B cell (primary cell): ENCODE data around the gene KLF1. TPM values are rescaled to one million over a fixed set of nuclear protein-coding genes. Genes with fewer than 3 reads are reported as not detected.

Experiments used
- ATAC-seq: fragments of 200-7000 bp; cut with Tn5 transposase; one replicate; pipeline ENCODE4 v1.10.0; 2021; ENCODE audit warnings: low read depth, mild to moderate bottlenecking, moderate number of reproducible peaks, moderate library complexity
- CTCF ChIA-PET: fragments of 350-600 bp; sonication (Branson Sonifier 250); formaldehyde crosslinking; loops from one replicate; lab custom pipeline; 2021; ENCODE audit warnings: antibody characterized with exemption, inconsistent platforms; lab: Charles Lee
- POLR2A ChIA-PET: fragments of 350-600 bp; sonication (Branson Sonifier 250); formaldehyde crosslinking; loops from one replicate; lab custom pipeline; 2021; ENCODE audit warnings: antibody characterized with exemption; lab: Charles Lee
- DNase-seq: peaks from one replicate; pipeline ENCODE4 v3.0.0; 2013
- H2AFZ ChIP-seq: 2 replicates; pipeline ENCODE4 v1.6.1; 2012; ENCODE audit warnings: mild to moderate bottlenecking, low read depth, low read length; ENCODE audit not compliant: insufficient read depth, poor library complexity, severe bottlenecking
- H3K27ac ChIP-seq, 2 donors: 1 replicate in 1 of 2; 2 replicates in 1 of 2; pipeline ENCODE4 v1.5.1; 2012 to 2013; ENCODE audit warnings: low read length in 2 of 2, mild to moderate bottlenecking in 2 of 2, moderate library complexity in 1 of 2
- H3K27me3 ChIP-seq, 4 experiments: fragments of 200-600 bp in 1 of 4; sonication (generic) in 1 of 4; replicated peaks in 1 of 4; 1 replicate in 2 of 4; 2 replicates in 2 of 4; pipeline versions ENCODE4 v1.6.1 to v1.7.0; 2013 to 2016; ENCODE audit warnings: low read length in 3 of 4, mild to moderate bottlenecking in 2 of 4, mixed read lengths in 1 of 4, moderate library complexity in 1 of 4; ENCODE audit not compliant: insufficient read depth in 4 of 4, control insufficient read depth in 3 of 4; ENCODE audit errors: control extremely low read depth in 1 of 4
- H3K36me3 ChIP-seq, 2 experiments: replicated peaks in 1 of 2; 1 replicate in 1 of 2; 2 replicates in 1 of 2; pipeline versions ENCODE4 v1.6.1 to v1.7.1; 2013; ENCODE audit warnings: low read length in 1 of 2; ENCODE audit not compliant: insufficient read depth in 2 of 2, control insufficient read depth in 1 of 2; ENCODE audit errors: control extremely low read depth in 1 of 2, extremely low read depth in 1 of 2
- H3K4me1 ChIP-seq, 2 donors: fragments of 200-600 bp in 1 of 2; sonication (generic) in 1 of 2; 1 replicate in 1 of 2; 2 replicates in 1 of 2; pipeline versions ENCODE4 v1.5.1 to v1.6.1; 2013 to 2017; ENCODE audit warnings: low read length in 2 of 2; ENCODE audit not compliant: control insufficient read depth in 2 of 2, insufficient read depth in 2 of 2
- H3K4me2 ChIP-seq: replicated peaks from 2 replicates; pipeline ENCODE3; 2012; ENCODE audit warnings: mild to moderate bottlenecking, low read depth, low read length; ENCODE audit not compliant: poor library complexity, severe bottlenecking
- H3K4me3 ChIP-seq, 5 experiments: fragments of 200-600 bp in 1 of 5; sonication (generic) in 1 of 5; 1 replicate in 3 of 5; 2 replicates in 2 of 5; pipeline versions ENCODE4 v1.5.1 to v1.7.0; 2011 to 2016; ENCODE audit warnings: low read length in 4 of 5, mild to moderate bottlenecking in 4 of 5, low read depth in 2 of 5, control low read depth in 1 of 5, moderate library complexity in 1 of 5; ENCODE audit not compliant: insufficient read depth in 1 of 5; ENCODE audit errors: control extremely low read depth in 1 of 5, extremely low read depth in 1 of 5
- H3K79me2 ChIP-seq: fragments of 200-600 bp; sonication (generic); one replicate; pipeline ENCODE4 v1.6.0; 2016; ENCODE audit warnings: low read length; ENCODE audit not compliant: control insufficient read depth, insufficient read depth
- H3K9ac ChIP-seq: fragments of 200-600 bp; sonication (generic); 2 replicates; pipeline ENCODE4 v1.6.1; 2017; ENCODE audit warnings: mild to moderate bottlenecking, low read length, moderate library complexity
- H3K9me3 ChIP-seq, 3 donors: one replicate each; pipeline versions ENCODE4 v1.6.1 to v1.7.1; 2013; ENCODE audit warnings: low read length in 2 of 3; ENCODE audit not compliant: control insufficient read depth in 2 of 3, insufficient read depth in 1 of 3; ENCODE audit errors: control extremely low read depth in 1 of 3
- H4K20me1 ChIP-seq: 2 replicates; pipeline ENCODE4 v1.6.0; 2012; ENCODE audit warnings: mild to moderate bottlenecking, low read length; ENCODE audit not compliant: insufficient read depth, control insufficient read depth, poor library complexity, severe bottlenecking
- H3K27ac Mint-ChIP-seq: one replicate; pipeline ENCODE4 v1.8.0; 2021; ENCODE audit warnings: mixed read lengths
- H3K27me3 Mint-ChIP-seq: one replicate; pipeline ENCODE4 v1.8.0; 2021; ENCODE audit warnings: mixed read lengths
- H3K4me1 Mint-ChIP-seq: one replicate; pipeline ENCODE4 v1.8.0; 2021; ENCODE audit warnings: mixed read lengths
- H3K4me3 Mint-ChIP-seq: one replicate; pipeline ENCODE4 v1.8.0; 2021; ENCODE audit warnings: mixed read lengths
- H3K9me3 Mint-ChIP-seq: one replicate; pipeline ENCODE4 v1.8.0; 2022; ENCODE audit warnings: mixed read lengths; ENCODE audit not compliant: insufficient read depth
- CTCF ChIP-seq: fragments of 200-600 bp; IDR thresholded peaks from one replicate; pipeline ENCODE4 v1.8.0; 2022; ENCODE audit warnings: antibody characterized with exemption, mild to moderate bottlenecking
- EZH2 ChIP-seq: IDR thresholded peaks from 2 replicates; pipeline ENCODE4 v1.6.1; 2012; ENCODE audit warnings: borderline replicate concordance, low read depth, mild to moderate bottlenecking, moderate library complexity, low read length; ENCODE audit not compliant: insufficient read depth, poor library complexity, severe bottlenecking
- WGBS: methylation state at CpG from one replicate; pipeline ENCODE4 v1.1.5; 2013; ENCODE audit warnings: missing lambda C conversion rate; ENCODE audit not compliant: insufficient coverage; 5-methylcytosine and 5-hydroxymethylcytosine counted together
- intact Hi-C: fragments of 100-400 bp; cut with micrococcal nuclease; formaldehyde crosslinking; loops from one replicate; pipeline ENCODE4 v1.10.0; 2022
- polyA plus RNA-seq: library from polyadenylated mRNA; depleted of rRNA; stranded (reverse); fragments of >200 nt; gene quantifications from 2 replicates; pipeline ENCODE4 v1.2.3, GENCODE V29; 2012
- total RNA-seq, 2 donors: library from RNA; stranded (reverse); fragments of 120-200 nt in 1 of 2; gene quantifications; 1 replicate in 1 of 2; 2 replicates in 1 of 2; pipeline versions ENCODE4 v1.2.3 to v1.2.4, GENCODE V29; 2013 to 2022

Gene KLF1
- total and polyA plus RNA-seq, 2 donors (not counting 1 experiment from before 2014, with no cell fraction given) = not detected

GRCh38 chr19:12935071-12935470, 48.1 kb upstream of the KLF1 start:
- Histone ChIP-seq H3K27ac (no peak overlapping the region), H3K36me3 (peaks cover 3 to 14% of the 10 kb centered on the region in 2 experiments), H3K79me2 (peaks cover 59% of the 10 kb centered on the region), H3K9ac (no peak overlapping the region), H2AFZ (no peak overlapping the region), H3K9me3 (no peaks in the 10 kb centered on the region), H3K4me1 (peaks cover 36 to 54% of the 10 kb centered on the region in 2 donors), H4K20me1 (peaks cover 33% of the 10 kb centered on the region), H3K4me3 (no peak overlapping the region), H3K27me3 (no peaks in the 10 kb centered on the region), H3K4me2 (no peak overlapping the region)
- POLR2A ChIA-PET = no interaction called here
- H3K27ac Mint-ChIP-seq = no peak overlapping the region
- TF ChIP-seq EZH2 (no peak), CTCF (no peak)
- no peaks in the 10 kb centered on the region for H3K9me3 Mint-ChIP-seq
- peak overlapping the region; percentile 45 for H3K4me3 Mint-ChIP-seq
- no peaks in the 10 kb centered on the region for H3K27me3 Mint-ChIP-seq
- intact Hi-C loops = no loop called here
- ATAC-seq (no peak), DNase-seq (no peak)
- WGBS = 97% methylated on average over 6 of the region's 10 CpGs
- peaks cover 53% of the 10 kb centered on the region for H3K4me1 Mint-ChIP-seq
- CTCF ChIA-PET = interaction anchor here (0.7 kb wide), 1 partner anchor 98 kb away, joined by 4 read pairs; no protein-coding TSS in a partner anchor

GRCh38 chr19:12933287-12934072, 46.5 kb upstream of the KLF1 start, which contains the start of gene FARSA:
TSS of gene FARSA (minus strand) at chr19:12933711. CDS start at chr19:12933696, 15 bp downstream.
- peak; percentile 56 for ATAC-seq
- H3K4me1 Mint-ChIP-seq = peaks cover 42% of the 10 kb centered on the region

More at GRCh38 chr19:12933287-12934072, 46.5 kb upstream of the KLF1 start, which contains the start of gene FARSA:
- ChIA-PET POLR2A (interaction anchor here (0.6 to 1.5 kb wide), 6 partner anchors 9 to 139 kb away, joined by 3 to 7 read pairs (median 4); partner anchors contain the start of gene SYCE2), CTCF (interaction anchor here (0.6 to 2.9 kb wide), 9 partner anchors 13 to 167 kb away, joined by 3 to 9 read pairs (median 4); no protein-coding TSS in a partner anchor)
- TF ChIP-seq CTCF (no peak), EZH2 (no peak)
- Histone ChIP-seq H3K9ac (peak within 1 kb of the TSS; percentile 88), H3K4me3 (peak within 1 kb of the TSS; percentile 73 to 94 (median 88)), H3K79me2 (peaks cover 55% of the 10 kb centered on the region), H3K27me3 (no peaks in the 10 kb centered on the region), H3K36me3 (peaks cover 5 to 22% of the 10 kb centered on the region in 2 experiments), H2AFZ (peak within 1 kb of the TSS; percentile 84), H3K27ac (peak within 1 kb of the TSS; percentile 53 to 73), H4K20me1 (peaks cover 23% of the 10 kb centered on the region), H3K4me1 (peaks cover 29 to 42% of the 10 kb centered on the region in 2 donors), H3K4me2 (peak within 1 kb of the TSS; percentile 86), H3K9me3 (no peaks in the 10 kb centered on the region)
- intact Hi-C loops = loop anchor here (1.0 kb wide), 2 partner anchors 12 to 42 kb away; partner anchors contain the start of genes GCDH and RAD23A
- under 1% methylated on average over 51 of the region's 51 CpGs for WGBS
- no peaks in the 10 kb centered on the region for H3K27me3 Mint-ChIP-seq
- no peaks in the 10 kb centered on the region for H3K9me3 Mint-ChIP-seq
- H3K27ac Mint-ChIP-seq = peak within 1 kb of the TSS; percentile 83
- peak within 1 kb of the TSS; percentile 90 for H3K4me3 Mint-ChIP-seq
- DNase-seq = peak; percentile 93
